CD4-positive, alpha-beta T cell treated with Interleukin-6 at 100 ng/mL for 8 hours (primary cell): Measurements from ENCODE around the gene SUCLG2.

Source experiments
- DNase-seq: peaks from one replicate; pipeline ENCODE4 v3.0.0-alpha.2; 2020; ENCODE audit warnings: mixed read lengths, low spot score

SUCLG2 gene

DNA sequence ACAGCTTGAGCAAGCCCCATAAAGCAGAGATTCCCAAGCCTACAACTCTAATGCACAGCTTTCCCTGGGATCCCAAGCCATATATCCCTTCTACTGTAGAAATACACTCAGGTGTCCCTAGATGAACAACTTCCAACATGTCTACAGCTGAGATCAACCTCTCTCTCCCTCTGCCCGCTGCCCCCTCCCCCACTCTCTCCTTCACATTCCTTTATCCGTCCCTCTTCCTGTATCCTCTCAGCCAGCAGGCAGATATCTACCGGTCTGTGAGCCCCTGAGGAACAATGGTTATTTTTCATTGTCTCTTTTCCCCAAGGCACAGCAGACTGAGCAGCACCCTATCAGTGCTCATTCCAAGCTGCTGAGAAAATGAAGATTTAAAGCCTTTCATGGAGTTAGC lies 138.6 kb downstream of the SUCLG2 start:
- DNase-seq = no peak

DNA sequence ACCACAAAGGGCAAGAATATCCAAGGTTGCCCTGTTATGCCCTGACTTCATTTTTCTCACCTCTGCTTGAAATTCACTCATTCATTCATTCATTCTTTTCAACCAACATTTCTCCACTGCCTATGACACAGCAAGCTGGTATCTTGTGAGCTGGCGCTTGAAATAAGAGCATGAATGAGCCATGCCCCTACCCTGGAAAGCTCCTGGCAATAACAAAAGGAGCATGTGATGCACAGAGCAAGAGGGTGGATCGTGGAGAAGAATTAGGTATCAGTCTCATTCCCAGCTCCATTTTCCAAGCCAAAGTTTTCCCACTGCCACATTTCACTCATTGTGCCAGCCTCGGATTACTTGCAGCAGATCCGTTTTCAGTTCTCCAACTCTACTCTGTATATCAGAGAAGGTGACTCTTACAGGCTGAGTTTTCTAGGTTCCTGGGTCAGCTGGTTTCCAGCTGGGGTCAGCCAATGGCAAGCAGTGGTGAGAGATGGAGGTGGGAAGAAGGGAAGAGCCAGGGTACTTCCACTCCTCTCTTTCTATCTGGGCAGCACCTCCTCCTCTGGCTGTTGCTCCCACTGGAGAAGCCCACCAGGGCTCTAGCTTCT lies 144.8 kb downstream of the SUCLG2 start:
- no peak for DNase-seq

DNA sequence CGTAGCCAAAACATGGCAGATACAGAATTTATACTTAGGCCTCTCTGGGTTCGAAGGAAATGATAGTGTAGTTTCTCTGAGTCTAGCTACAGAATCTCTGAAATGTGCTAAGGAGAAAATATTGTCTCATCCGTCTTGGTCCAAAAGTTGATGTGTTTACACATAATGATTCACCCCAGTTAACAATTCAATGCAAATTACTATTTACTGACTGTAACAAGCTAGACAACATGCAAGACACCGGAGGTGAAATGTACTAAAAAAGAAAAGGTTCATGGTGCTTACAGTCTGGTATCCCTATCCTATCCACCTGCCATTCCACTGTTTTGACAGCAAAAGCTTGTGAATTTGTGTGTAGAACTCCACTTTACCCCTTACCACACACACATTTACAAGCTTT lies 146.8 kb downstream of the SUCLG2 start:
- DNase-seq = no peak

DNA sequence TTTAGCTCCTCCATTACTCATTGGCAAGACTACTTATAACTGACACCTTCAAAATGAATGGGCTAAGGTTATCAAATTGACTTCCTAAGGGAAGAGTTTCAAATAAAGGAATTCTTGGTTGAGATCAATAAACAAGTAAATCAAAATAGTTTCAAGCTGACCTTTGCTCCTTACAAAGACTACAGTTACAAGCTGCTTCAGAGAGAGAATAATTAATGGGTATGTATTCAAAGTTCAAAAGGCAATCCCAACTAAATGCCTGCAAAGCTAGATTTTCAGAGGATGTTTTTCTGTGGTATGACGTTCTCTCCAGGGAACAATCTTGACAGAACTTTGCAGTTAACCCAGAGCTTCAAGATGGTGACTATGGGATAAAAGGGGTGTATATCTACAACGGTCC lies 153.7 kb downstream of the SUCLG2 start:
- DNase-seq = no peak

DNA sequence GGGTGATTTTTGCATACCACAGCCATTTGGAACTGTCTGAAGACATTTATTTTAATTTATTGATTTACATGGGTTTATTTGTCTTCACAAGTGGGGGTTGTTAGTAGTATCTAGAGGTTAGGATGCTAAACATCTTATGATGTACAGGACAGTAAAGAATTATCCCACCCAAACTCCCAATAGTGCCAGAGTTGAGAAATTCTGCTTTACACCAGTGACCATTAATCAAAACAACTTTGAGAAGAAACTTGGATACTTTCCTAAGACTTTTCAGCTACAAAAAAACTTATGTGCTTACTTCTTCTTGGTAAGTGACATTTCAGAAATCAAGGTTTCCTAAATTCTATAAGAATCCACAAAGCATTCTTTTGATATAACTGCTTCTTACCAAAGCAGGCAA lies 156.7 kb downstream of the SUCLG2 start:
- no peak for DNase-seq

DNA sequence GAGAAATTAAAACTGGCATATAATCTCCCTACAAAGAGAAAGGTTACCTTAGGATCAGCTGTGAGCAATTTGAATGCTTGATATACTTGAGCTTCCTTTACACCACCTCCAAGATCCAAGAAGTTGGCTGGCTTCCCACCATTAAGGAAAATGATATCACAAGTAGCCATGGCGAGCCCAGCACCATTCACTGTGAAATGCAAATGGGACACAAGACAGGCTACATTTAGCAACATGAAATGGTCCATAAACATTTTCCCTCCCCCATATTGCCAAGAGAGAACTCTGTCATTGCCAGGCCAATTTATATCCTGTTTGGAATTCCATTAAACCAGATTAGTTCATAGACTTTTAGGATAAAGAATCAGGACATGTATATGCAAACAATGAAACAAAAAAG lies 158.7 kb downstream of the SUCLG2 start:
- no peak for DNase-seq

DNA sequence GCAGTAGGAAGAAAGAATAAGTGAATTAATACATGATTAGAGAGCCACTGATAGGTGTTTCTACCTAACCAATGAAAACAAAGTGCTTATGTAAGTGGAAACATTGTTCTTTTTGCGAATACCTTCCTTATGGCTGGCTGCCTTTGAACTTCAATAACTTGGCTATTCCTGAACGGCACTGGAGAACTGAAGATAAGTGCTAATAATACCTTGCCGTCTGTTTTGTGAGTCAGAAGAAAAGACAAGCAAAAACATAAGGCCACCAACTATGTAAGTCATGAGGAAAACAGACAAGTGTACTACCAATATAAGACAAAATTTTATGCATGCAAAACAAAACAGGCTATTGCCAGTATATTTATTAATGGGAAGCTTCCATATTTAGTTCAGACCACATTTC lies 160.6 kb downstream of the SUCLG2 start:
- DNase-seq = no peak

DNA sequence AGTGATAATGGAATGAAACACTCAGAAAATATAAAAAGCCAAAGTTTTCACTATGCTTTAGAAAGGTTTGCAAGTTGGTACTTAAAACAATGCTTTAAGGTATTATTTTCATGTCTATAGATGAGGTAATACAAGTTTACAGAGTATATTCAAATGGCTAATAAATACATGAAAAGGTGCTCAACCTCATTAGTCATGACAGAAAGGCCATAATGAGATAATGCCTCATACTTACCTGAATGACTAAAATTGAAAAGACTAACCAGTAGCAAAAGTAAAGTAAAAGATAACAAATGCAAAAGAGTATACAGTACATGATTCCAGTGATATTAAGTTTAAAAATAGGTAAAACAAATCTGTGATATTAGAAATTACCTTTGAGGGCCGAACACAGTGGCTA lies 163.8 kb downstream of the SUCLG2 start:
- no peak for DNase-seq

DNA sequence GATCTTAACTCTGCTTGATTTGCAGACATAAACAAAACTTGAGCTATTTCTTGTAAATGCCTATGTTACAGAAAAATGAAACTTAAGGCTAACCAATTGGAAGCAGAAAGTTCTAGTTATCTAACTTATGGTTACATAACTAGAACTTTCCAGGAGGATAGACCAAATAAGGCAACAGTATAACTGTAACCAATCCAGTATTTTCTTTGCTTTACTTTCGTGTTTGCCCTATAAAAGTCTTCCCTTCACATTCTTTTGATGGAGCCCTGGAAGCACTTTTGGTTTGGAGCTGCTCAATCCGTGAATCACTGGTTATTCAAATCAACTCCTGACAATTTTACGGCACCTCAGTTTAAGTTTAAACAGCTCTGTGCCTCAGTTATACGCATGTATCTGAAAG lies 164.6 kb downstream of the SUCLG2 start:
- no peak for DNase-seq

DNA sequence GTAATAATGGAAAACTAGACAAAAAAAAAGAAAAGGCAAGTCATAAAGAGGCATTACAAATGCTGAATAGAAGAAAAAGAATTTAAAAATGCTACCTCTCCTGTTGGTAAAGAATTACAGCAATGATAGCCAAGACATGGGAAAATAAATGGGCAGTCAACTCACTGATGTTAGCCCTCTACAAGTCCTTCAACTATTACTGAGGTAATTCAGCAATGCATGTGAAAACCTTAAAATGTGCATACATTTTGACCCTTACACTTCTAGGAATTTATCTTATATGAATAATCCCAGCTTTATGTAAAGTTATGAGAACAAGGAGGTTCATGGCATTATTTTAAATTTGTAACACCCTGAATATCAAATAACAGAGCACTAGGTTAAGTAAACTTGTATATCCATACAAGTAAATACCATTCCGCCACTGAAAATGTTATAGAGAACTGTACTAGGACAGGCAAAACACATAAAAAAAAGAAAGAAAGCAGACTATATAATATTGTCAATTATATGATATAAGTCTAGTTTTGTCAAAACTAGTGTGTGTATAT lies 166.8 kb downstream of the SUCLG2 start:
- DNase-seq = no peak

DNA sequence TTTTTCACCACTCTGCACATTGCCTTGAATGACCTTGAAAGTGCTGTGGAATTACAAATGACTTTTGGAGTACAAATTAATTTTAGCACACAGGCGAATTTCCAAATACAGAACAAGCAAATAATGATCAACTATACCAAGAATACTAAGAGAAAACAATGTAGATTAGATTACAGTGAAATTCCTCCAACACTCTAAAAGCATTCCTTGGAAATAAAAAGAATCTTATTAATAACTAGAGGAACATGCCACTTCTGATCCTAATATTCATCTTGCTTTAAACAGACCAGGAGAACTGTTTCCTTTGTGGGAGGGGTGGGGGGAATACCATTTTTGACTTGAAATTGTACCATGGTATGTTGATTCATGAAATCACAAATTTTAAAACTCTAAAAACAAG lies 167.5 kb downstream of the SUCLG2 start:
- no peak for DNase-seq

DNA sequence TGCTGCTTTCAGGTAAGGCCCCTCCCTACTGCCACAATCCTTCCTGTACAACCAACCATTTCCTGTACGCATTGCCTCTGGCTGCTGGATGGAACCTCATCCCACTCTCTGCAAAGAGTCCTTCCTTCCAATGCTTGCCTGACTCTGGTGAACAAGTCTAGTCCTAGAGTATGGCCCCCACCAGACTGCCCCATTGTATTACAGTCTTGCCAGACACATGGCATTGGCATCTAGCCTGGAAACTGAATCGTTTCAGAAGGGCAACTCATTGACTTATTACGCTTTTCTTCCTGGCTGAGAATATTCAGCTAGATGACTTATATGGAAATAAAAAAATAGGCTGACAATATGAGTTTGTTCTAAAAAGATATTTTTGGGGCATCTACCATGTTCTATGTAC lies 170.3 kb downstream of the SUCLG2 start:
- no peak for DNase-seq

DNA sequence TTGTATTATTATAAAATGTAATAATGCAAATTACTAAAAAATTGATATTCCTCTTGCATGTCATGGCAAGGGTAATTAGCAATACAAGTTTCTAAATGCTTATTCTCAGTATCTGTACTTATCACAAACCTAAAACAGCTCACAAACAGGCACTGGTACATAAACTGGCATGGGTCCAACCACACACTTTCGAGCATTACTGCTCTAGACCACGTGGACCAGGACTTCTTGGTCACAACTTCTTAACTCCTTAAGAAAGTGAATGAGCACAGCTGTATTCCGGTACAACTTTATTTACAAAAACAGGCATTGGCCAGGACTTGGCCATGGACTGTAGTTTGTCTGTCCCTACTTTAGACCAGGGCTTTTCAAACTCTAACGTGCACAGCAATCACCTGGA lies 173.3 kb downstream of the SUCLG2 start:
- DNase-seq = no peak

DNA sequence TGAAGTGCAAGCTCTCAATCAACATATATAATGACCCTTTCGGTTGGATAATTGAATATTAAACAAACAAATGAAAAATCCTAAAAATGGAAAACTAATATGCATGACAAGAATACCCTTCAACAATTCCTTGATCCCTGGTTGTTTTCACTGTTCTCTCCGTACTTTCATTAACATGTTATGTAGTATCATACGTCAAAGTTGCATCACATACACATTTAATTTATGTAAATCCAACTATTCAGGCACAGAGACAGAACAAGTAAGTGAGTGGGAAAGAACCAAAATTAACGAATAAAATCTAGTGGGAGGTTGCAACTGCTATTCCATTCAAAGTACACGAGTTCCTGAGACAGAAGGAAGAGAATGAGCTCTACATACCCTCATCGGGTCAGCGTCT lies 176.0 kb downstream of the SUCLG2 start:
- no peak for DNase-seq

DNA sequence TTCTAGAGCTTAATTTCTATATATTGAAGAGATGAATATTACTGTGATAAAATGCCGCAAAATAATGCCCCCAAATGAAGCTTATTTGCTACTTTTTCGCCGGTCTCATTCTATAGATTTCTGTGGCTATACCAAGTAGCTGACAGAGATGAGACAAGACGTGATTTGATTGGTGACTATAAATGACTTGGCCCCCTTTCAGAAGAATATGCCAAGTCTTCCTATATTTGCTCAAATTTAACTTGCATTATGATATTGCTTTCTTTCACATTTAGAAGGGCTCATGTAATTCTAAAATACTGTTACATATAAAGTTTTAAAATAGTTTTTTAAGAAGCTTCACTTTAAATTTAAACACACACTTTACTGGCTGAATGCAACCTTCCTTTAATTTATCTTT lies 180.1 kb downstream of the SUCLG2 start:
- DNase-seq = no peak

DNA sequence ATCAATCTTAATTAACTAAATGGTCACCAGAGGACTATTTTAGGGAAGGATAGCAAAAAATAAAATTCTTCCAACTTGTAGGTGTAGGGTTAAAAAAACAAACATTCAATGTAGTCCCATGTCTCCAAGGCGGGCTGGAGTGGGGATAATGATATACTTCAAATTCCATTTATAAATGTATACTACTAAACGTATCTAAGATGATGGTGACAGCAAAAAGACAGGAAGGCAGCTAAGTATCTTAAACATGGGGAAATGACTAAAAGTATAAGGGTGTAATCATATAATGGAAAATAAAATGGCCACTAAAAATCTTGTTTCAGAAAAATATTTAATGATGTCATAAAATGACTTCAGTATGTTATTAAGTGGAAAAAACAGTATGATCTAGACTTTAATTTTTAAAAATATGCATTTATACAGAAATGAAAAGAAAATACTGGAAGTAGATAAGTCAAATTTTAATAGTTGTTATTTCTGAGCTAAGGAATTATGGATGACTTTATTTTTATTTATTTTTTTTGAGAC lies 181.7 kb downstream of the SUCLG2 start:
- no peak for DNase-seq

DNA sequence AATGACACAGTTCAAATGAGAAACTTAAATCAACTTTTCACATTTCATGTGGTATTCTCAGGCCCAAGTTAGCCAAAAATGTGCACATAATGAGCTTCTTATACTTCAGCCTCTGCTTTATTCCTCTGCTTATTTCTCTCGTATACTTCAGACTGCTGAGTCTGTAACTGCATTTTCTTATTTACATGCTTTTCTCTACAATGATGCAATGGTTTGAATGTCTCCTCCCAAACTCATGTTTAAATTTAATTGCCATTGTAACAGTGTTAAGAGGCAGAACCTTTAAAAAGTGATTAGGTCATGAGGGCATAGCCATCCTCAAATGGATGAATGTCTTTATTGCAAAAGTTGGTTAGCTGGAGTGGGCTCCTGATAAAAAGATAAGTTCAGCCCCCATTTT lies 184.2 kb downstream of the SUCLG2 start:
- no peak for DNase-seq

DNA sequence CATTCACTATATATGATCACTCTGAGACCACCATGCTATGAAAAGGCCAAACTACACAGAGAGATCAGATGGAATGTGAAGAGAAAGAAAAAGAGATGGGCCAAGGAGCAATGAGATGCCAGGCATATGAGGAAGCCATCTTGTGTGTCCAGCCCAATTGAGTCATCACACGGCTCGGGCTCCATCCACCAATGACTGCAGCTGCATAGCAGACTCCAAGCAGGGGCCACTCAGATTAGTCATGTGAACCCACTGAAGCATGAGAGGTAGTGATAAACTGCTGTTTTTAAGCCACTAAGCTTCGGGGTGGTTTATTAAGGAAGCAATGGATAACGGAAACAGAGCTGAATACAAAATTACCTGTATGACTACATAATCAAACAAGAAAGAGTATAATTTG lies 185.9 kb downstream of the SUCLG2 start:
- DNase-seq = no peak

DNA sequence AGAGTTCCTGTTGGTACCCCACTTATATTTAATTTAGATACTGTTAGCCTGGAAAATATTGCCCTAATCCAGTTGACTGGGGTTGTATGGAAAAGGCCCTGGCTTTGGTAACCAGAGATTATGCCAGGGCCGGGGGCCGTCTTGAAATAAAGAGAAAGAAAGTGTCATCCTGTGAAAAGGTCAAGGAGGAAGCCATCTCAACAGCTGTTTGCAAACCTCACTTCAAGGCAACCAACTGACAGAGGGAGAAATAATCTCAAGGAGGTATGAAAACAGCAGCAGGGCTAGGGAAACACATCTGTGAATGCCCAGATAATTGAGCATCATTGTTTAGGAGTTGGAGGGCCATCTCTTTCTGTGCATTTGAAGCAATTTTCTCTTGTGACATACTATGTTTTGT lies 190.8 kb downstream of the SUCLG2 start:
- DNase-seq = no peak

DNA sequence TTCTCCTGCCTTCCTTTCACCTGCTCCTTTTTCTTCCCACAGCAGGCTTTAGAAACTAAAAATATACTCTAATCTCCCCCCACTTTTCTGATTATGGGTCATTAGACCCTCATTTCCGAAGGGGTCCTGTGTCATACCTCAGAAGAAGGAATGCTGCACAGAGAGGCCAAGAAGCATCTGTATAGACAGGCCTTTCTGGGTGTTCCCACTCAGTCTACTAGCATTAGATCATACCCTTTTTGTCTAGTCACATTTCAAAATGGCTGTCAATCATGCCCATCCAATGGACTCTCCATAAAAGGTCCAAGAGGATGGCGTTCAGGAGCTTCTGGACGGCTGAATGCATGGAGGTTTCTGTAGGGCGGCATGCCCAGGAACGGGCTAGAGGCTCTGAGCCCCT lies 192.2 kb downstream of the SUCLG2 start:
- no peak for DNase-seq

DNA sequence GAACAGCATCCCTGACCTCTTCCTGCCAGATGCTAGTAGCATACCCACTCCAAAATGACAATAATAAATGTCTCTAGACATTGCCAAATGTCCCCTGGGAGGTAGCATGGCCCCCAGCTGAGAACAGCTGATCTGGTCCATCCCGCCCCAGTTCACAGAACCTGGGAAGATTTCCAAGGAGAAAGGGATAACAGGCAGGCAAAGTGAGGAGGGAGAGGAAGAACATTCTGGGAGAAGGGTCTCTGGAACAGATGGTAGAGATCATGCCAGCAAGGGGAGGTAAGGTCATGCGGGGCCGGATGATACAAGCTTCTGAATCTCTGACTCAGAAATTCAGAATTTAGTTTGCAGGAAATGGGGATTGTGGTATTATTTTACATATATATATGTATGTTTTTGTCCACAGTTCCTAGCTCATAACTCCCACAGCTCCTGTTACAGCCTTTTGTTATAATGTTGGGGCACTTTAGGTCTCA lies 192.7 kb downstream of the SUCLG2 start:
- no peak for DNase-seq

DNA sequence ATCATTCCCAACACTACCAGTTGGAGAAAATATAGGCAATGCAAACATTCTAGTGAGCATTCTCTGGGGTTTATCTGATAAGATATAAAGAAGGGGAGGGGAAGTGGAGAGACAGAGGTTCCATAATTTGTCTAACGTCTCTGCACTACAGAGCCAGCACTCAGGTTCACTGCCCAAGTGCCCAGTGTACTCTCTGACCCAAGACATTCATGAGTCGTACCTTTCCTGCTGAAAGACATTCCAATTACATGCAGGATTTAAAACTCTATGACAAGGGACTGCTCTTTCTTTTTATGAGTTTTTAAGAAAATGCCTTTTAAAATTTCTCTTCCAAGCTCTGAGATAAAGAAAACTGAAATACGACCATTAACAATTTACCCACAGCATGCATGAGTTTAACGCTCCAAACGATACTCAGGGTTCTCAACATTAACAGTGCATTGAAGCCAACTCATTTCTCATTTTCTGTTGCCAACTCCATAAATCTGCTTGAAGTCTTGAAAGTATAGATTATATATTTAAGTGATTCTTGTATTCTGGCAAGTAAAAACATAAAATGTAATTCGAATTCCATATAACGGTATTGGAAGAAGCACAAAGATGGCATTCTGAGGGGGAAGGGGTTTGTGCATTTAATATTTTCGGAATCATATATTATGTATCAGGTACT lies 193.4 kb downstream of the SUCLG2 start:
- no peak for DNase-seq

DNA sequence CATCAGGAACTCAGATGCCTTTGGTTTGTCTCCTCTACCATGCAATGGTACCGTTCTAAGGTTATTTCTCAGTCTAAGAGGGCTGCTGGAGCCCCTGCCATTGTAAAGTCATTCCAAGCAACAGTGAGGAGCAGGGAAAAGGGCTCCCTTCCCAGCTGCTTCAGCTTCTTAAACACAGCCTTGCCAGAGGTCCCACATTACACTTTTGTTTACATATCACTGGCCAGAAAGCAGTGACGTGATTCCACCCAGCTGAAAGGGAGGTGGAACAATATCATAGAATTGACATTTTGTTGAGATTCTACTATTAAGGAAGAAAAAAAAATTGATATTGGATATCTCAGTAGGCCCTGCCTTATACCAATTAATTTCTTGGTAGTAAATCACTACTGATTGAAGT lies 194.6 kb downstream of the SUCLG2 start:
- no peak for DNase-seq
